A549 (cell line): Measurements from ENCODE around the gene NTF3. TPM values are rescaled to one million over a fixed set of nuclear protein-coding genes. Genes with fewer than 3 reads are reported as not detected.

Source experiments
- ATAC-seq, 2 experiments: fragments of 200-7000 bp in 1 of 2; fragments of >200 bp in 1 of 2; cut with Nextera tagmentation in 1 of 2; cut with Tn5 transposase in 1 of 2; 3 replicates each; pipeline versions ENCODE4 v1.8.0 to v1.9.1; 2018 to 2020; ENCODE audit warnings: mild to moderate bottlenecking in 1 of 2, moderate library complexity in 1 of 2
- CTCF ChIA-PET: fragments of 300-600 bp; sonication (Branson Sonifier 250); formaldehyde crosslinking; extraction: SDS; loops from one replicate; lab custom pipeline; 2021; ENCODE audit warnings: antibody characterized with exemption, inconsistent platforms; lab: Yijun Ruan, JAX
- POLR2A ChIA-PET: fragments of 350-600 bp; formaldehyde crosslinking; extraction: SDS; loops from one replicate; lab custom pipeline; 2021; ENCODE audit warnings: antibody characterized with exemption, inconsistent platforms; lab: Yijun Ruan, JAX
- DNase-seq, 2 experiments: peaks; one replicate each; pipeline versions ENCODE4 v3.0.0 to v3.0.0-alpha.2; 2011 to 2016; ENCODE audit warnings: low read depth in 1 of 2, low spot score in 1 of 2
- FAIRE-seq: peaks from 2 replicates; lab custom pipeline; 2011; peaks lifted over from hg19 to GRCh38; lab: Jason Lieb, UNC
- H3K27ac ChIP-seq, 2 experiments: fragments of >200 bp; sonication (Bioruptor Twin); formaldehyde crosslinking; 3 replicates each; pipeline ENCODE4 v1.5.1; 2016 to 2017
- H3K4me1 ChIP-seq: fragments of >200 bp; sonication (Bioruptor Twin); formaldehyde crosslinking; 3 replicates; pipeline ENCODE4 v1.6.1; 2016
- H3K4me2 ChIP-seq: fragments of >200 bp; sonication (Bioruptor Twin); formaldehyde crosslinking; 3 replicates; pipeline ENCODE4 v1.6.1; 2016
- H3K4me3 ChIP-seq: fragments of >200 bp; sonication (Bioruptor Twin); formaldehyde crosslinking; 3 replicates; pipeline ENCODE4 v1.5.1; 2016
- H3K9me3 ChIP-seq: fragments of >200 bp; sonication (Bioruptor Twin); formaldehyde crosslinking; 3 replicates; pipeline ENCODE4 v1.6.1; 2016
- CEBPB ChIP-seq, 2 experiments: fragments of >200 bp in 1 of 2; sonication (Bioruptor Twin) in 1 of 2; formaldehyde crosslinking in 1 of 2; IDR thresholded peaks; 2 replicates each; pipeline ENCODE4 v1.6.1; 2012 to 2016
- CHD2 ChIP-seq: fragments of 150-350 bp; IDR thresholded peaks from 2 replicates; pipeline ENCODE4 v1.6.1; 2014; ENCODE audit warnings: low read length; ENCODE audit not compliant: partially characterized antibody
- CHD4 ChIP-seq: fragments of 200-600 bp; sonication (generic); IDR thresholded peaks from 2 replicates; pipeline ENCODE4 v1.6.1; 2016; ENCODE audit warnings: antibody characterized with exemption, mild to moderate bottlenecking, borderline replicate concordance
- EHMT2 ChIP-seq: fragments of 200-600 bp; sonication (generic); IDR thresholded peaks from 2 replicates; pipeline ENCODE4 v1.6.1; 2016; ENCODE audit warnings: antibody characterized with exemption, low read depth, mild to moderate bottlenecking, moderate library complexity
- EP300 ChIP-seq, 2 experiments: fragments of >200 bp; sonication (Bioruptor Twin); formaldehyde crosslinking; IDR thresholded peaks; 2 replicates in 1 of 2; 3 replicates in 1 of 2; pipeline ENCODE4 v1.6.1; 2016 to 2017
- FOSL2 ChIP-seq, 2 experiments: fragments of 450-650 bp in 1 of 2; fragments of >200 bp in 1 of 2; sonication (Bioruptor Twin) in 1 of 2; formaldehyde crosslinking; IDR thresholded peaks; 2 replicates each; pipeline versions ENCODE4 v1.5.0 to v1.6.1; 2016 to 2020; ENCODE audit warnings: mild to moderate bottlenecking in 1 of 2, moderate library complexity in 1 of 2
- HDAC2 ChIP-seq: fragments of 200-600 bp; sonication (generic); IDR thresholded peaks from 2 replicates; pipeline ENCODE4 v1.6.1; 2016
- HEYL ChIP-seq: fragments of 250-450 bp; sonication (Bioruptor Pico); IDR thresholded peaks from 2 replicates; pipeline ENCODE4 v1.8.0; 2021; ENCODE audit warnings: mild to moderate bottlenecking, moderate library complexity
- HOXB13 ChIP-seq: fragments of 250-450 bp; sonication (Bioruptor Pico); IDR thresholded peaks from 2 replicates; pipeline ENCODE4 v1.5.0; 2020; ENCODE audit warnings: low read depth, mild to moderate bottlenecking, moderate library complexity
- HOXB5 ChIP-seq: fragments of 250-450 bp; sonication (Bioruptor Pico); IDR thresholded peaks from 2 replicates; pipeline ENCODE4 v1.5.0; 2020; ENCODE audit warnings: mild to moderate bottlenecking, moderate library complexity
- MYC ChIP-seq: IDR thresholded peaks from 2 replicates; pipeline ENCODE4 v1.6.1; 2012; ENCODE audit warnings: mild to moderate bottlenecking, inconsistent platforms, low read length, improper control_type of control experiment, borderline replicate concordance
- NFE2L2 ChIP-seq: fragments of 150-350 bp; conservative IDR thresholded peaks from 2 replicates; pipeline ENCODE4 v1.6.1; 2014; ENCODE audit warnings: low read length
- NPAS2 ChIP-seq: fragments of 250-450 bp; sonication (Bioruptor Pico); IDR thresholded peaks from 2 replicates; pipeline ENCODE4 v1.8.0; 2022; ENCODE audit warnings: mild to moderate bottlenecking, moderate library complexity, borderline replicate concordance
- ZSCAN20 ChIP-seq: fragments of 250-450 bp; sonication (Bioruptor Pico); IDR thresholded peaks from 2 replicates; pipeline ENCODE4 v1.8.0; 2022; ENCODE audit warnings: mild to moderate bottlenecking, moderate library complexity
- WGBS: methylation state at CpG from one replicate; pipeline ENCODE4 v1.1.6; 2017; ENCODE audit errors: missing lambda C conversion rate; 5-methylcytosine and 5-hydroxymethylcytosine counted together
- polyA plus RNA-seq, 4 experiments: library from polyadenylated mRNA; depleted of rRNA in 3 of 4; stranded (reverse); fragments of >200 nt; fragmentation: RNase III in 1 of 4; extraction: RNeasy Plus Mini Kit Qiagen cat#74134 plus additional on column Dnase treatment in 1 of 4; gene quantifications; 2 replicates in 3 of 4; 3 replicates in 1 of 4; pipeline ENCODE4 v1.2.3, GENCODE V29; 2011 to 2017
- TF ChIP-seq, protein P1 (sequence below): fragments of >200 bp; sonication (Bioruptor Twin); formaldehyde crosslinking; IDR thresholded peaks from 3 replicates; pipeline ENCODE4 v1.5.1; 2016
- TF ChIP-seq, protein P2 (sequence below): IDR thresholded peaks from 2 replicates; pipeline ENCODE4 v1.6.1; 2012
- TF ChIP-seq, protein P3 (sequence below): IDR thresholded peaks from 2 replicates; pipeline ENCODE4 v1.6.1; 2012
- TF ChIP-seq, protein P4 (sequence below): fragments of 450-650 bp; IDR thresholded peaks from 2 replicates; pipeline ENCODE4 v1.6.1; 2014; ENCODE audit warnings: antibody characterized with exemption
- TF ChIP-seq, protein P5 (sequence below): fragments of 250-450 bp; sonication (Bioruptor Pico); IDR thresholded peaks from 2 replicates; pipeline ENCODE4 v1.5.0; 2020; ENCODE audit warnings: low read depth, mild to moderate bottlenecking, moderate library complexity

NTF3 gene
- polyA plus RNA-seq, 2 of the 4 experiments (the other 2 are of a cell fraction) = not detected

DNA sequence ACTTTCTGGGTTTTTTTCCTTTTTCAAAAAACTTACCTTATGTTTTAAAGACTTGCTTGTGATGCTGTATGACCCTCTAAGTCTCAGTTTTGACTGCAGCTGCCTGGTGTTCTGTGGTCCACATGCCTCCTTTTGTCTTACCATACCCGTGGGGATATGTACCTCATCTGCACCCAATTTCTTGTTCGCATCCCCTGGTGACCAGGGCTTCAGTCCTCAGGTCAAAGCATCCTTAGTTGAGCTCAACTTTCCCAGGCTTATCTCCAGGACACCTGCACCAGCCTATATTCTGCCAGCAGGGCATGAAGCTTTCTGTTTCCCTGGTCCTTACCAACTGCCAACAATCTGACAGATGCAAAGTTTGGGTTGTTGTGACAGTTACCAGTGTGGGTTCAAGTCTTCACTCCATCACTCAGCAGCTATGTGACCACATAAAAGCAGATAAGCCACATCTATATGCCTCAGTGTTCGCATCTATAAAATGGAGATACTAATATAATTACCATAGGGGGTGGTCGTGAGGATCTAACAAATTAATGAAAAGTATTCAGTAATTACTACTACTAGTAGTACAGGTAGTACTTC is 94.0 kb downstream of the NTF3 start:
- POLR2A ChIA-PET = no interaction called here
- TF ChIP-seq, protein P1, sequence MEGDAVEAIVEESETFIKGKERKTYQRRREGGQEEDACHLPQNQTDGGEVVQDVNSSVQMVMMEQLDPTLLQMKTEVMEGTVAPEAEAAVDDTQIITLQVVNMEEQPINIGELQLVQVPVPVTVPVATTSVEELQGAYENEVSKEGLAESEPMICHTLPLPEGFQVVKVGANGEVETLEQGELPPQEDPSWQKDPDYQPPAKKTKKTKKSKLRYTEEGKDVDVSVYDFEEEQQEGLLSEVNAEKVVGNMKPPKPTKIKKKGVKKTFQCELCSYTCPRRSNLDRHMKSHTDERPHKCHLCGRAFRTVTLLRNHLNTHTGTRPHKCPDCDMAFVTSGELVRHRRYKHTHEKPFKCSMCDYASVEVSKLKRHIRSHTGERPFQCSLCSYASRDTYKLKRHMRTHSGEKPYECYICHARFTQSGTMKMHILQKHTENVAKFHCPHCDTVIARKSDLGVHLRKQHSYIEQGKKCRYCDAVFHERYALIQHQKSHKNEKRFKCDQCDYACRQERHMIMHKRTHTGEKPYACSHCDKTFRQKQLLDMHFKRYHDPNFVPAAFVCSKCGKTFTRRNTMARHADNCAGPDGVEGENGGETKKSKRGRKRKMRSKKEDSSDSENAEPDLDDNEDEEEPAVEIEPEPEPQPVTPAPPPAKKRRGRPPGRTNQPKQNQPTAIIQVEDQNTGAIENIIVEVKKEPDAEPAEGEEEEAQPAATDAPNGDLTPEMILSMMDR = no peak
- TF ChIP-seq HDAC2 (no peak), ZSCAN20 (CRISPR knock-in tag) (no peak), HOXB5 (CRISPR knock-in tag) (no peak), NFE2L2 (no peak), NPAS2 (no peak), FOSL2 (IDR thresholded peaks at IDR 0.05) (no peak), FOSL2 (CRISPR knock-in tag; IDR thresholded peaks at IDR 0.05) (no peak), CHD2 (no peak), CEBPB (IDR thresholded peaks at IDR 0.05) (no peak)
- TF ChIP-seq, protein P2, sequence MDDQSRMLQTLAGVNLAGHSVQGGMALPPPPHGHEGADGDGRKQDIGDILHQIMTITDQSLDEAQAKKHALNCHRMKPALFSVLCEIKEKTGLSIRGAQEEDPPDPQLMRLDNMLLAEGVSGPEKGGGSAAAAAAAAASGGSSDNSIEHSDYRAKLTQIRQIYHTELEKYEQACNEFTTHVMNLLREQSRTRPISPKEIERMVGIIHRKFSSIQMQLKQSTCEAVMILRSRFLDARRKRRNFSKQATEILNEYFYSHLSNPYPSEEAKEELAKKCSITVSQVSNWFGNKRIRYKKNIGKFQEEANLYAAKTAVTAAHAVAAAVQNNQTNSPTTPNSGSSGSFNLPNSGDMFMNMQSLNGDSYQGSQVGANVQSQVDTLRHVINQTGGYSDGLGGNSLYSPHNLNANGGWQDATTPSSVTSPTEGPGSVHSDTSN = no peak
- TF ChIP-seq, protein P3, sequence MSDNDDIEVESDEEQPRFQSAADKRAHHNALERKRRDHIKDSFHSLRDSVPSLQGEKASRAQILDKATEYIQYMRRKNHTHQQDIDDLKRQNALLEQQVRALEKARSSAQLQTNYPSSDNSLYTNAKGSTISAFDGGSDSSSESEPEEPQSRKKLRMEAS = no peak
- Histone ChIP-seq H3K4me1 (no peaks in the 10 kb centered on the region), H3K27ac (no peak overlapping the region), H3K4me2 (no peak overlapping the region), H3K9me3 (no peaks in the 10 kb centered on the region), H3K4me3 (no peak overlapping the region)
- ATAC-seq (no peak), FAIRE-seq (no peak), DNase-seq (no peak)
- whole genome bisulfite sequencing = 10% methylated on average over 4 of the region's 4 CpGs
- CTCF ChIA-PET = interaction anchor here (0.6 to 0.8 kb wide), 3 partner anchors 74 to 122 kb away, joined by 3 to 4 read pairs (median 4); no protein-coding TSS in a partner anchor

DNA sequence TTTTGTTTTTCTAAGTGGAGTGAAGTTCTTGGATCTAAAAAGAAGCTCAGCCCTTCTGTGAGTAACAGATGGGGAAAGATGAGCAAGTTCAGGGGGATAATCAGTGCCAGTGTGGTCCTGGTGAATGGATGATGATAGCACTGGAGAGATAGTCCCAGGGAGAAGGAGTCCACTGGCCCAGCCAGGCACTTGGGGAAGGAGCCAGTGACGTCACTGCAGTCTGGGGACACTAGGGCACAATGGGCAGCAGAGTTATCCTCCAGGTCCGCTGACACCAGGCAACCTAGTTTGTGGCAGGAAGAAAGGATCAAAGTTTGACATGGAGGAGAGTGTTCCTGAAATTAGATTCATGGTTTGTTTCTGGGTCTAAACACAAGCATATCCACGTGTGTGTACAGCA is 101.5 kb downstream of the NTF3 start:
- H3K27ac ChIP-seq = no peak overlapping the region
- 4% methylated on average over 3 of the region's 3 CpGs for WGBS
- no peaks in the 10 kb centered on the region for H3K4me1 ChIP-seq
- H3K4me3 ChIP-seq = no peak overlapping the region
- no peak for FAIRE-seq
- no peak overlapping the region for H3K4me2 ChIP-seq
- ChIA-PET POLR2A (no interaction called here), CTCF (no interaction called here)
- H3K9me3 ChIP-seq = no peaks in the 10 kb centered on the region
- TF ChIP-seq MYC (no peak), EHMT2 (no peak), HOXB13 (CRISPR knock-in tag) (no peak), CHD4 (no peak), HEYL (no peak), EP300 (IDR thresholded peaks at IDR 0.05) (no peak)
- TF ChIP-seq, protein P3 = no peak
- TF ChIP-seq, protein P4, sequence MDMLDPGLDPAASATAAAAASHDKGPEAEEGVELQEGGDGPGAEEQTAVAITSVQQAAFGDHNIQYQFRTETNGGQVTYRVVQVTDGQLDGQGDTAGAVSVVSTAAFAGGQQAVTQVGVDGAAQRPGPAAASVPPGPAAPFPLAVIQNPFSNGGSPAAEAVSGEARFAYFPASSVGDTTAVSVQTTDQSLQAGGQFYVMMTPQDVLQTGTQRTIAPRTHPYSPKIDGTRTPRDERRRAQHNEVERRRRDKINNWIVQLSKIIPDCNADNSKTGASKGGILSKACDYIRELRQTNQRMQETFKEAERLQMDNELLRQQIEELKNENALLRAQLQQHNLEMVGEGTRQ = no peak
- TF ChIP-seq, protein P5, sequence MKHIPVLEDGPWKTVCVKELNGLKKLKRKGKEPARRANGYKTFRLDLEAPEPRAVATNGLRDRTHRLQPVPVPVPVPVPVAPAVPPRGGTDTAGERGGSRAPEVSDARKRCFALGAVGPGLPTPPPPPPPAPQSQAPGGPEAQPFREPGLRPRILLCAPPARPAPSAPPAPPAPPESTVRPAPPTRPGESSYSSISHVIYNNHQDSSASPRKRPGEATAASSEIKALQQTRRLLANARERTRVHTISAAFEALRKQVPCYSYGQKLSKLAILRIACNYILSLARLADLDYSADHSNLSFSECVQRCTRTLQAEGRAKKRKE (CRISPR knock-in tag) = no peak
- TF ChIP-seq, protein P1 = no peak
- no peak for ATAC-seq
- no peak for DNase-seq
